HG02623 (cell line): ENCODE measurements around the gene SPESP1.
"Not testable (repeated sequence)": the region's sequence is repeated elsewhere in the genome, so short reads cannot be mapped to it uniquely, and the experiment has no call there.

Experiments
- ATAC-seq: cut with Tn5 transposase; IDR thresholded peaks from one replicate; pipeline ENCODE4 v1.9.1; 2021; ENCODE audit warnings: moderate library complexity; ENCODE audit not compliant: unreplicated experiment

Gene SPESP1

GRCh38 chr15:68962465-68962864, 32.1 kb downstream of the SPESP1 start:
- no peak for ATAC-seq

DNA sequence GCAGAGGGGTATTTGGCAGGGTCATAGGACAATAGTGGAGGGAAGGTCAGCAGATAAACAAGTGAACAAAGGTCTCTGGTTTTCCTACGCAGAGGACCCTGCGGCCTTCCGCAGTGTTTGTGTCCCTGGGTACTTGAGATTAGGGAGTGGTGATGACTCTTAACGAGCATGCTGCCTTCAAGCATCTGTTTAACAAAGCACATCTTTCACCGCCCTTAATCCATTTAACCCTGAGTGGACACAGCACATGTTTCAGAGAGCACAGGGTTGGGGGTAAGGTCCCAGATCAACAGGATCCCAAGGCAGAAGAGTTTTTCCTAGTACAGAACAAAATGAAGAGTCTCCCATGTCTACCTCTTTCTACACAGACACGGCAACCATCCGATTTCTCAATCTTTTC, 33.4 kb downstream of the SPESP1 start:
- ATAC-seq, result not testable (repeated sequence)

GRCh38 chr15:68966996-68967395, 36.7 kb downstream of the SPESP1 start:
- no peak for ATAC-seq

GRCh38 chr15:68967948-68968347, 37.6 kb downstream of the SPESP1 start:
- ATAC-seq, result no peak

DNA sequence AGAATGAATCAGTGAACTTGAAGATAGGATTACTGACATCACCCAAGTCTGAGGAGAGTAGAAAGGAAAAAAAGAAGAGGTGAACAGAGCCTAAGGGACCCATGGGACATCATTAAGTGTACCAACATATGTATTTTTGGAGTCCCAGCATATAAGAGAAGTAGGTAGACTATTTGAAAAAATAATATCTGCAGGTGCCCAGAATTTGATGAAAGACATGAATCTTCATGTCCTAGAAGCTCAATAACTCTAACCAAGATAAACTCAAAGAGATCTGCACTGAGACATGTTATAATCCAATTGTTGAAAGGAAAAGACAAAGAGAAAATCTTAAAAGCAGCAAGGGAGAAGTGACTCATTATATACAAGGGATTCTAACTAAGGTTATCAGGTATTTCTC, 39.0 kb downstream of the SPESP1 start:
- ATAC-seq, result no peak

DNA sequence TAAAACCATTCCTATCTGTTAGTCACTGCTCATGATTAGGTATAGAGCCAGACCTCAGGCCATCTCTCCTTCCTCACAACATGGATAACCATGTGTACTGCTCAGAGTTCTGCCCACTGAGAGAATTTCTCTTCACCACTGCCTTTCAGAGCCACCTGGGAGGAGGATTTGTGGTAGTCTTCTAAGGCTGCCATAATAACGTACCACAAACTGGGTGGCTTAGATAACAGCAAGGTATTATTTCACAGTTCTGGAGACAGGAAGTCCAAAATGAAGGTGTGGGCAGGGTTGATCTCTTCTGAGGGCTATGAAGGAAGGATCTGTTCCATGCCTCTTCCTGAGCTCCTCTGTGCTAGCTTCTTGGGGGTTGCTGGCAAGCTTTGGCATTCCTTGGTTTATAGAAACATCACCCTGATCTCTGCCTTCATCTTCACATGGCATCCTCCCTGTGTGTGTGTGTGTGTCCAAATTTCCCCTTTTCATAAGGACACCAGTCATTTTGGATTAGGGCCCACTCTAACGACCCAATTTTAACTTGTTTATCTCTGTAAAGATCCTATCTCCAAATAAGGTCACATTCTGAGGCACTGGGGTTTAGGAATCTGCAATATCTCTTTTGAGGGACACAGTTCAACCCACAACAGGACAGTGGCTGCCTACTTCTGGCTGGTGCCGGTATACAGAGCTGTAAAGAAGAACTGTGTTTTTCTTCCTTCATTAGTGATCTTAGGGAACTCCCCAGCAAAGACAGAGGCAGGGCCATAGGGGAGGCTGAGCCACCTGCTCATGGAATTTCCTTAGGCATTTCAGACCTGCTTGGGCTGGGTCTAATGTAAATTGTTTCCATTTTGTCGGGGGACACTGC, 42.1 kb downstream of the SPESP1 start:
- ATAC-seq, result no peak

- not testable (repeated sequence) for ATAC-seq
Measured at GRCh38 chr15:68975651-68976160, 45.4 kb downstream of the SPESP1 start.

GRCh38 chr15:68977426-68977825, 47.1 kb downstream of the SPESP1 start:
- not testable (repeated sequence) for ATAC-seq

DNA sequence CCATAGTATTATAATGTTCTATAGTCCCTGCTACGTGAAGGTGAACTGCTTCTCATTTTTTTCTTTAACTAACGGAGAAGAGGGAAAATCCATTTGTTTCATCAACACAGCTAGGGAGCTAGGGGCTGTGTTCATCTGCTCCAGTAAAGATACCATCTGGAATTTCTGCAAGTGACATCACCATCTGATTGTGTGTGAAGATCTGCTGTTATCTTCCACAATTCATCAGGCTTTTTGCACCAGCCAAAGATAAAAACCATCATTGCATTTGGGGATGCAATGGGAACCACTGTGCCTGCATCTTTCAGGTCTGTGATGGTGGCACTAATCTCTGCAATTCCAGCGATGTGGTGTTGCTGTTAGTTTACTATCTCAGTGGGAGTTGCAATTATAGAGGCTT, 48.7 kb downstream of the SPESP1 start:
- ATAC-seq, result no peak

DNA sequence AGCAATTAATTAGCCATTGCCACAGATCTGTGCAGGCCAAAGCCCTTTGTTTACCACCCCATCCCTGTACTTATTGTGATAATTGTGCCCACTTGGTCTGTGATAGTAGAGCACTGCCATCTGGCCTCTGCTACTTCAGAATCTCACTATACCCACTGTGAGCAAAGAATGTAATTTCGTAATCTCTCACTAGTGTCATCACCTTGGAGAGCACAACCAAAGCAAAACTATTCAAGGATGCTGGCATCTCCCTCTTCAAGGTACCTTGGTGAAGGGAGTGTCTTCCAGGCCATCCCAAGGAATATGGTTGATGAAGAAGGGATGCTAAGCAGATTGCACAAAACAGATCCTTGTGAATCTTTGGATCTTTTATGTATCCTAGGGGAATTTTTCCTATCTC, 49.5 kb downstream of the SPESP1 start:
- ATAC-seq, result no peak

GRCh38 chr15:68980786-68981185, 50.5 kb downstream of the SPESP1 start:
- no peak for ATAC-seq

- ATAC-seq, result no peak
Measured at GRCh38 chr15:68981941-68982340, 51.6 kb downstream of the SPESP1 start.

GRCh38 chr15:68982976-68983563, 52.7 kb downstream of the SPESP1 start:
- no peak for ATAC-seq

GRCh38 chr15:68983961-68984481, 53.7 kb downstream of the SPESP1 start:
- no peak for ATAC-seq

GRCh38 chr15:68984586-68984985, 54.3 kb downstream of the SPESP1 start:
- no peak for ATAC-seq

GRCh38 chr15:68985361-68985891, 55.1 kb downstream of the SPESP1 start:
- ATAC-seq, result no peak

- ATAC-seq, result no peak
Measured at GRCh38 chr15:68986322-68986721, 56.0 kb downstream of the SPESP1 start.

DNA sequence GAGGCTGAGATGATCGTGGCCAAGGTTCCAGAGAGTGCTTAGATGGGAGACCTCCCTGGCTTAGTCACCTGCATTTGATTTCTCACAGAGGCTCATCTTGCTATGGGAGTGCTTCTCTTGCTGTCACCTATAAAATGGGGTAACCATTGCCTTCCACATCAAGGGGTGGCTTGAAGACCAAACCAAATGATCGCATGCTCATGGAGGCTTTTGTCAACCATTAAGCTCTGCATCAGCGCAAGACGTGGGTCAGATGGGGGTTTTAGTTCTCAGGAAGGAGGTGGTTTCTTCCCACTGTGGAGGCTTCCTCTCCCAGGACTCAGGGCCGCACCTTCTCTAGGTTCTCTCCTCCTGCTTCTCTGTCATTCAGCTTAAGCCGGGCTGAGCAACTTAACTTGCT, 56.8 kb downstream of the SPESP1 start:
- ATAC-seq, result no peak

- no peak for ATAC-seq
Measured at GRCh38 chr15:68987676-68988075, 57.4 kb downstream of the SPESP1 start.

DNA sequence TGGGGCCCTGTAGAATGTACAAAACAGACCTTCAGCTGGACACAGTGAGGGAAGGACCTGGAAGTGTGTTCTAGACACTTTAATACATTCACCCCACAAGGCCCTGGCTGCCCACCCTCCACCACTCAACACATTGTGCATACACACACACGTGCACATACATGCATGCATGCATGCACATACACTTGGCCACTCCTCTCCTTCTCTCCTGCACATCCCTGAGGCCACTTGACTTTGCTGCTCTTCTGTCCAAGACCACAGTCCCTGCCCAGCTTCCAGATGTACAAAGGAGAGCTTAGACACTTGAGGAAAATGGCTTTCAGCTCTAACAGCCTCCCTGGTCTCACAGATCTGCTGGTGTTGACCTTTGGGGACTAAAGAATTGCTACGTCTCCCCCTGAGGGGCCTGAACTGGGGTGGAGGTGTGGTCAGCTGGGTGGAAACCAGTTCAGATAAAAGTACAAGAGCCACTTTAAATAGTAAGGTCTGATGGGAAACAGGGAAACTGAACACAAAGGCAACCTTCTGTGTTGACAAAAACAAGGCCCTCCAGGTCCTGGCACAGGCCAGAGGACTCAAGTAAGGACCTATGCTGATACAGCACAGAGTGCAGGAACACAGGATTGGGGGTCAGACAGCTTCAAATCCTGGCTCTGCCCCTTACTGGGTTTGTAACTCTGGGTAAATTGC, 59.4 kb downstream of the SPESP1 start:
- no peak for ATAC-seq
